Stimulated activated CD4-positive, alpha-beta T cell treated with anti-CD3 and anti-CD28 coated beads, Interleukin-1b, Interleukin-23, amount 100 ng/mL, for 1 hour (primary cell): ENCODE results near the gene SYTL1.
A peak's percentile ranks its signal among the peaks of the same experiment; 100 is the strongest.
"Not testable (repeated sequence)": the region's sequence is repeated elsewhere in the genome, so short reads cannot be mapped to it uniquely, and the experiment has no call there.

Source experiments
- DNase-seq, 2 donors: peaks; one replicate each; pipeline ENCODE4 v3.0.0-alpha.2; 2020; ENCODE audit warnings: low read depth in 2 of 2

The SYTL1 gene

DNA sequence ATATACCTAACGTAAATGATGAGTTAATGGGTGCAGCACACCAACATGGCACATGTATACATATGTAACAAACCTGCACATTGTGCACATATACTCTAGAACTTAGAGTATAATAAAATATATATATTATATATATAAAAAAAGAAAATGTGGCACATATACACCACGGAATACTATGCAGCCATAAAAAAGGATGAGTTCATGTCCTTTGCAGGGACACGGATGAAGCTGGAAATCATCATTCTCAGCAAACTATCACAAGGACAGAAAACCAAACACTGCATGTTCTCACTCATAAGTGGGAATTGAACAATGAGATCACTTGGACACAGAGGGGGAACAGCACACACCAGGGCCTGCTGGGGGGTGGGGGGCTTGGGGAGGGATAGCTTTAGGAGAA lies 43.0 kb downstream of the SYTL1 start:
- DNase-seq = not testable (repeated sequence)

DNA sequence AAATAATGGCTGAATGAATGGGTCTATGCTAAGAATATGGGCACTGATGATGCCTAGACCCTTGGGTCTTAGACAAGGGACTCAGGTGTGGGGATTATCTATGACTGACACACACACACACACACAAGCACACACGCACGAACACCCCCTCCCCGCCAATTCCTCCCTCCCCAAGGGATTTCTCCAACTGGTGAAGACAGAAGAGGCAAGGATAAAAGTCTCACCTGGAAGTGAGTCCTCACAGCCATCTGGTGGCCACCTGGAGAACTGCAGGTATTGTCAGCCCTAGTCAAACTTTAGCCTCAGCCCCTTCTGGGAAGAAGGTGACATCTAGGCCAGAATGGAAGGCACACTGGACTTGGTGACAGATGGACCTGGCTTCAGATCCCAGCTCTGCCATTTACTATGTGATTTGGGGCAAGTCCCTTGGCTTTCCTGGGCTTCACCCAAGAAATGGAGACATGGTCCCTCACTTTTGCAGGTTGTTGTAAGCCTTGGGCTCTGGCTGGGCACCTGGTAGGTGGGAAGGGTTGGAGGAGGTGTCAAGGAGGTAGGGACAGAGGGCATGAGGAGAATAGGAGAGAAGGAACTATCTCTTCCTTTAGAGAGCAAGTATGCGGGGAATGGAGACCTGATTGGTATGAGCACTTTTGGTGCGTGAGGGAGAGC lies 46.6 kb downstream of the SYTL1 start:
- DNase-seq = peak; percentile 51 to 64

DNA sequence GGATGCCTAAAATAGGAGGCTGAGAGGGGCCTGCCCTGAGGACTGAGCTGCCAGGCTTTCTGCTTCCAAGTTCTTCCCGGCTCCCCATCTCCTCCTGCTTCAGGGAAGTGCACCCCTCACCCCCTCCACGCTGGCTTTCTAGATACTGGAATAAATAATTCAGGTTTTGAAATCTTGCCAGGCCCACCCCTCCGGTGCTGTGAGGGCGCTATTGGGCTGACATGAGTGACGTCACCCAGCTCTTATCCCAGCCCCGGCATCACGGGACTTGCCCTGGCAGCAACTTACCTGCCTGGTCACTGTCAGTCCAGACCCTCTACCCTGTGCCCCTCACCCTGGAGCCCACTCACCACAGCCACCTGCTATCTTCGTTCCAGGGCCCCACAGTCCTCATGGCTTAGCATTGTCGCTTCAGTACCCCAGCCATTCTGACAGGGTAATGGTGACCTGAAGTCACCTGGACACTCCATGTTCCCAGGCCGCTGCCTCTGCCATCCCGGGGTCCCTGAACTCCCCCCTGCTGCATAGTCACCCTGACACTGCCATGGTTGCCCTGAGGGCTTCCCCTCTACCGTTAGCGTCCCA lies 49.8 kb downstream of the SYTL1 start:
- DNase-seq = no peak

DNA sequence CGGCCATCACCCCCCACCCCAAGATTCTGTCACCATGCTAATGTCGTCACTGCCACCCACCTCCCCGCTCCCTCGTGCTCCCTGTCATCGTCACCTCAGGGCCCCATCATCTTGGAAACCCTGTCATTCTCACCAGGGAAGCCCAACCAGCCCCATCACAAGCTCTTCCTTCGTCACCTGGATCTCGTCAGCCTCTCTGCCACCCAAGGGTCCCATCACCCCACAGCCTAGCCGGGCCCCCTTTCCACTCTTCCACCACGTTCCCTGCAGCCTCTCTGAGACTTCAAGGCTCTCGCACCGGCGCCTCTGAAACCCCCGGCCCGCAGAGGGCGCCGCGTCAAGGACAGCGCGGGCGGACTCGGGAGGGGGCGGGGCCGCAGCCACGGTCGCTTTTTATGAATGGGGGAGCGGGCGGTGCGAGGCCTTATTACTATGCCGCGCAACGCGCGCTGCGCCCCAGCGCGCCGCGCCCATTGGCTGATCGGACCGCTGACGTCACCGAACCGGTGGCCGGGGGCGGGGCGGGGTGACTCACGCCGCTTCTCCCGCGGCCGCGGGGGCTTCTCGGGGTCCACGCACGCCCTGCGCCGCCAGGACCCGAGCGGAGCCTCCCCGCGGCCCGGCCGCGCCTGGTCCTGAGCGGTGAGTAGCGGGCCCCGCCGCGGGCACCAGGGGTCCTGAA lies 50.4 kb downstream of the SYTL1 start, which contains the start of gene GPR3:
GPR3 (plus strand) TSS at position 527 of the 682 bp plus-strand sequence. CDS start 1,177 bp downstream, outside the sequence.
- peak; percentile 83 to 91 for DNase-seq

DNA sequence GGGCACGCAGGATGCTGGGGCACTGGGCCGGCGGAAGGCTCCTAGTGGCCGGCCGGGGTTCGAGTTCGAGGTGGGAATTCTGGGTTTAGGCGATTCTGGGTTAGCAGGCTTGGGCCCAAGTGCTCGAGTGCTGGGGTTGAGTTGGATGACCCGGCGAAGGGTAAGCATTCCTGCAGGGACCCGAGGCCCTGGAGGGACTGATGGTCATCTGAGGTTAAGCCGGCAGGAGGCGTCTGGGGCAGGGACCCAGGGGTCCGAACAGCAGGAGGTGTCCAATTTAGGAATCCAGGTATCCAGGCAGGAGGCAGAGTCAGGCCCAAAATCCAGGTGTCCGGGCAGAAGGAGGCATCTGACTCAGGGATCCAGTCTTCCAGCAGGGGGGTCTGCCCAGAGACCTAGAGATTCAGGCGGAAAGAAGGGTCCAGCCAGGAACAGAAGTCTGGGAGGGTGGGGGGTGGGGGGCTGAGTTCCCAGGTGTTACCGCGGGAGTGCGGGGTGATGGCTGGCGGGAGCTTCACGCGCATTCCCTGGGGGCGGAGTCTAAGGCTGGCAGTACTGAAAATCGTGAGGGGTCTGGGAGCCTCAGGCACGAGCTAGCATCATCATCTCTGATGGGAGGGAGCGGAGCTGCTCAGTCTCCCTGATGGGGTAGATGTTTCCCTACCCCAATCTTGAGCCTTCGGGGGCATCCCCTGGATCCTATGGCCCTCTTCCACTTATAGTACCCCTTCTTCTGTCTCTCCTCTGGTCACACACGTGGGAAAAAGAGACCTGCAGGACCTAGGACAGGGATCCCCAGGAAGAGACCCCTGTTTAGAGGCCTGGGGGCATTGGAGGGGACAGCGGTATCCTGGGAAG lies 51.2 kb downstream of the SYTL1 start:
- no peak for DNase-seq

DNA sequence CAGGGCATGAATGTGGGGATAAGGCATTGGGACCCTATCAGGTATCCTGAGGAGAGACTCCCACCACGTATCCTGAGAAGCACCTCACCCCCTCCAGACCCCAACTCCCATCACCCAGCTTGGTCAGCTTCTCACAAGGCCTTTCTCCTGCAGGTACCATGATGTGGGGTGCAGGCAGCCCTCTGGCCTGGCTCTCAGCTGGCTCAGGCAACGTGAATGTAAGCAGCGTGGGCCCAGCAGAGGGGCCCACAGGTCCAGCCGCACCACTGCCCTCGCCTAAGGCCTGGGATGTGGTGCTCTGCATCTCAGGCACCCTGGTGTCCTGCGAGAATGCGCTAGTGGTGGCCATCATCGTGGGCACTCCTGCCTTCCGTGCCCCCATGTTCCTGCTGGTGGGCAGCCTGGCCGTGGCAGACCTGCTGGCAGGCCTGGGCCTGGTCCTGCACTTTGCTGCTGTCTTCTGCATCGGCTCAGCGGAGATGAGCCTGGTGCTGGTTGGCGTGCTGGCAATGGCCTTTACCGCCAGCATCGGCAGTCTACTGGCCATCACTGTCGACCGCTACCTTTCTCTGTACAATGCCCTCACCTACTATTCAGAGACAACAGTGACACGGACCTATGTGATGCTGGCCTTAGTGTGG lies 51.9 kb downstream of the SYTL1 start:
- no peak for DNase-seq

DNA sequence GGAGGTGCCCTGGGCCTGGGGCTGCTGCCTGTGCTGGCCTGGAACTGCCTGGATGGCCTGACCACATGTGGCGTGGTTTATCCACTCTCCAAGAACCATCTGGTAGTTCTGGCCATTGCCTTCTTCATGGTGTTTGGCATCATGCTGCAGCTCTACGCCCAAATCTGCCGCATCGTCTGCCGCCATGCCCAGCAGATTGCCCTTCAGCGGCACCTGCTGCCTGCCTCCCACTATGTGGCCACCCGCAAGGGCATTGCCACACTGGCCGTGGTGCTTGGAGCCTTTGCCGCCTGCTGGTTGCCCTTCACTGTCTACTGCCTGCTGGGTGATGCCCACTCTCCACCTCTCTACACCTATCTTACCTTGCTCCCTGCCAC lies 52.4 kb downstream of the SYTL1 start:
- no peak for DNase-seq

DNA sequence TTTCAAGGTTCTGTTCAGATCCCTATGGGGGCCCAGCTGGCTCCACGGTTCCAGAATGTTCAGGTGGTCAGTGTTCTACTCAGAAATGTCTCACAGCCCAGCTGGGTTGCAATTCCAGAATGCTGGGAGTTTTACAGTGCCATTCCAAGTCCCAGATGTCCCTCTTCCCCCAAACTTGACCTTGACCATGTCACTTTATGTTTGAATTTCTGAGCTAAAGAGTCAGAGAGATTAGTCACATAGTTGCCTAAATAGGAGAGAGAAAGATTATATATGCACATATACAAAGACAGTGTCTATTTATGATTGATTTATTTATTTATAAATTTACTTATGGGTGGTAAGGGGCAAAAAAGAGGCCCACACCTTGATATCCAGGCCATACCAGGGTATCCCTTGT lies 53.1 kb downstream of the SYTL1 start:
- DNase-seq = no peak

DNA sequence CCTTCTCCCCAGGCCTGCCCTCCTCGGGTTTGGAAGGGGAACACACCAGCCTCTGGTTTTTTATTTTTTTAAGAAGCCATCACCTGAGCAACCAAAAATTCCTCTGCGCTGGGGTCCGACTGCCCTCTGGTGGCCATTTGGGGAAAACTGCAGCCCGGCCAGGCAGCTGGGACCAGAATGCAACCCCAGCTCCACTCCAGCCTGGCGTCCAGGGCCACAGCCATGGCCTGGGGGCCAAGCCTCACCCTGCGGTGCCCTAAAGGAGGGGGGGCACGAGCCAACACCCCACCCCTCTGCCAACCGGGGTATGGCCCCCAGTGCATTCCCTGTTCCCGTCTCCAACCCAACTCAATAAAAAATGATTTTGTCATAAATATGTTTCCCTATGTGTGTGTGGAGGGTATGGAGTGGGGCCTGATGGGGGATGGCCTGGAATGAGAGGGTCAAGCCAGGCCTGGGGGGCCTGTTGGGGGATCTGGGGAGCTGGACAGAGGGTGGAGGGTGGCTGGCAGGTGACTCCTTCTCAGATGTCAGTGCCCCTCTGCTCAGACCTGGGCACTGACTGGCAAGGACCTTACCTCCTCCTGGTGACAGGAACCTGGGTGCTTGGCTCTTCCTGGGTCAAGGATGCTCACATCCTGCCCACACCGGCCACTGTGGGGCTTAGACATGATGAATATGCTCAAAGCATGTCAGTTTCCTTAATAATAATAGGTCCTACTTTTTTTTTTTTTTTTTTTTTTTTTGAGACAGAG lies 53.8 kb downstream of the SYTL1 start:
- peak; percentile 50 to 54 for DNase-seq

DNA sequence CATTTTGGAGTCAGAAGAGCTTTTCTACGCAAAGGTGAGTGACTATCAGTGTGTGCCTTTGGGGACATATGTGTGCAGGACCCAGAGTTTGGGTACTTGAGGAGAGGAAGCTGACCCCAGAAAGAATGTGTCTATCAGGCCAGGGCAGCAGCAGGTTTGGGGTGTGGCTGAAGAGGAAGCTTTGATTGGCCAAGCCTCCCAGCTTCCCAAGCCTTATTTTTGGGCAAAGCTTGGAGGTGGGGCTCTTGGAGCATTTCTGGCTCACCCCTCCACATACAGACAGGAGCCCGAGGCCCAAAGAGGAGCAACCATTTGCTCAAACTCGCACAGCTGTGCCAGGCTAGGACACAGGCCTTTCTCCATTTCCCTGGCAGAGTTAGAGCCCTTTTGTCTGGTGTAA lies 55.3 kb downstream of the SYTL1 start:
- no peak for DNase-seq

DNA sequence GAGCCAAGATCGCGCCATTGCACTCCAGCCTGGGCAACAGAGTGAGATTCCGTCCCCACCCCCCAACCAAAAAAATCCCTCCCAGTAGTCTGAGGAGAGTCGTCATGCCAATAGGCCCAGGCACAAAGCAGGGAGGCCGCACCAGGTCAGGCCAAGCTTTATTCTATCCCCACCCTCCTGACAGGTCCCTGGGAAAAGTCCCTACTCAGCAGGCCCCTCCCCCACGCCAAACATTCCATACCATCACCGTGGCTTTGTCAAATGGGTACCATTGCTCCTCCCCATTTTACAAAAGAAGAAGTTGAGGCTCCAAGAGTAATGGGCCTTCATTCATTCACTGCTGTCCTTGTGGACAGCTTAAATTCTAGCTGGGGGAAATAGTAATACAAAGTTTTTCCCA lies 55.9 kb downstream of the SYTL1 start:
- no peak for DNase-seq

DNA sequence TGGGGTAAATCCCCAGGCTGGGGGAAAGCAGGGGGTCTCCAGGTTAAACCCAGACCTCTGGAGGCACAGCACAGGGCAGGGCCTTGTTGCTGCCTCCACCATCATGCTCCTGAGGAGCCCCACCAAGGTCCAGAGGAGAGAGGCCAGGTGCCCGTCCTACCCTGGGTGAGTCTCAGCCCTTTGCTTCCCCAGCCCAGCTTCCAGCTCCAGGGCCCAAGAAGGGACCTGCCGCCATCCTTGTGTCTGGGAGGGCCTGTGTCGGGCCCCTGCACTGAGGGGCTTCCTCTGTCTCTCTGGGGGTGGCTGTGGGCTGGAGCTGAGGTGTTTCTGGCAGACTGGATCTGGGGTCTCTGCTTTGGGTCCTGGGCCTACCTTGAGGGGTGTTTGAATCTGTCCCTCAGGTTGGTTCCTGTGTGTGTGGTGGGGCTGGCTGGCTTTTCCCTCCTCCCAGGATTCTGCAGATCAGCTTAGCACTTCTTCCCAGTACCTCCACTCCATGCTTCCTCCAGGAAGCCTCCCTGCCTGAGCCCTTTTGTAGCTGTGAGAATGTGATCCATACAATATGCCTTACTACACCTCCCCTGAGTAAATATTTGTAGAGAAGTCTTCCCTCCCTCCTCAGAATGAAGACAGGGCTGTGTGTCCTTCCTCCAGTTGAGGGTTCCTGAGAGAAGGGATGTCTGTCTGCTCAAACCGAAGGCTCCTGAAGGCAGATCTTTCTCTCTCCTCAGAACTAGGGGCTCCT lies 56.8 kb downstream of the SYTL1 start:
- no peak for DNase-seq

DNA sequence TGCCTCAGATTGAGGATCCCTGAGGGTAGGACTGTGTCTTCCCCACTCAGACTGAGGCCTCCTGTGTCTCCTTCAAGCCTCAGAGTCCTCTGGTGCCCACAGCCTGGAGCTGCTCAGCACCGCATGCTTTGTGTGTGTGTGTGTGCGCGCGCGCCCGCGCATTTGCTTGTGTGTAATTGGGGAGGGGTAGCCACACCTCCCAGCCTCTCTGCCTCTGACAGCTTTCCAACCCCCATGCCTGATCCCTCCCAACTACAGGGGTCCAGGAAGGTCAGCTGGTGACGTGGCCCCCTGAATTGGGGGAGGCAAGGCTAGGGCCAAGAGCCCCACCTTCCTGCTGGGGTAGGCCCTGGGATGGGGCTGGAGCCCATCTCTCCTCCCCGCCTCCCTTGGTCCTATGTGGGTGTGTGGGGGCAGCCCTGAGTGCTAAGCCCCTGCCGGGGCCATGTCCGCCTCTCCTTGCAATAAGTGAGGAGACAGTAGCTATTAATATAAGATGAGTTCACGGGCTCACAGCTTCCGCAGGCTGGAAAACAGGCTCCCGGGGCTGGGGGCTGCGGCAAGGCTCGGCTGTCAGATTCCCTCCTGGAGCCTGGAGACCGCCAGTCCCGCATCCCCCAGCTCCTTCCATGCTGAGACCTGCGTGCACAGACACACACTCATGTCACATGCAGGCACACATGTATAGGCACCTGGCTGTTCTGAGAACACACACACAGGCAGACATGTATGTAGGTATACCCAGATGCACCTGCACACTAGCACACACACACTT lies 57.6 kb downstream of the SYTL1 start:
- DNase-seq = no peak

DNA sequence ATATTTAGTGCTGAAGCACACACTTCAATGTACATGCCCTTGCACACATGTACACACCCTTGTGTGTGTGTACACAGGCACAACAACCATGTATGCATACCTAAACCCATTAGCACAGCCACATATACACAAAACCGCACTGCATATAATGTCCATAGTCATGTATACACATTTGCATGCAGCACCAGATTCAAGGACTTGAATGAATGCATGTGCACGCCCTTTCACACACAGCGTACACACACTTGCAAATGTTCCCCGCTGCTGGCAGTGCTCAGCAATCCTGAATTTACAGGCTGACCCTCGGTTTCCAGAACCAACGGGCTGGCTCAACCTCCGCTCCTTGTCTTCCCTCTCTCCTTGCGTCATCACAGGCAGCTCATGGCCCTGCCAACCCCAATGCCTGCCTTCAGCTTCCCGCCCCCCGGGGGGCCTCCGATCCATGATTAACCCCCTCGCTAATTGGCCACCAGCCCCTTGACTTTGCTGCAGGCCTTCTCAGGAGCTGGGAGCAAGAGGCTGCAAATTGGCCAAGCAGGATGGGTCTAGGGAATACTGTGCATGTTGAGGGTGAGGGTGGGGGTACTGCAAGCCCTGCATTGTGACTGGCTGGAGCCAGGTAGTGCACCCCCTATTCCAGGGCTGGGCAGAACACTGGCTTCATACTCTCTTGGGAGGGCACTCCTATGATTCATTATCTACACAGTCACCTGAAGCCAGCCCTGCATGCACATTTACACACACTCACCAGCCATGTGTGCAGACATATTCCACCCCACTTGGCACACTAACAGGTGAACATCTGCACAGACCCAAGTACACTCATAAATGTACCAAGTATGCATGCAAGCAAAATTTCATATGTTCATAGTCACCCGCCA lies 58.5 kb downstream of the SYTL1 start:
- DNase-seq = no peak

DNA sequence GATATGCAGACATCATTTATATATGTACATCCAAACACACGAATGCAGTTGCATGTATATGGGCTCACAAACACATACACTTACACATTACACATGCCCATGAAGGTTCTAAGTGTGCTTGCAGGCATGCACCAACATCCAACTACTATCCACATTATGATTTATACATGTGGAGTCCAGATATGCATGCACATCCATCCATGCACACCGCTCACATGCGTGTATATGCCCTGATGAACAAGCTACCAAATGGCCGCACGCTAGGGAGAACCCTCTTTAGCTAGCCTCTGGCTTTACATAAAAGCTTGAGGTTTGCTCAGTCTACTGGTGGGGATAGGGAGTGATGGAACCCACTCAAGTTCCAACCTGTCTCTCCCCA lies 59.1 kb downstream of the SYTL1 start:
- no peak for DNase-seq

DNA sequence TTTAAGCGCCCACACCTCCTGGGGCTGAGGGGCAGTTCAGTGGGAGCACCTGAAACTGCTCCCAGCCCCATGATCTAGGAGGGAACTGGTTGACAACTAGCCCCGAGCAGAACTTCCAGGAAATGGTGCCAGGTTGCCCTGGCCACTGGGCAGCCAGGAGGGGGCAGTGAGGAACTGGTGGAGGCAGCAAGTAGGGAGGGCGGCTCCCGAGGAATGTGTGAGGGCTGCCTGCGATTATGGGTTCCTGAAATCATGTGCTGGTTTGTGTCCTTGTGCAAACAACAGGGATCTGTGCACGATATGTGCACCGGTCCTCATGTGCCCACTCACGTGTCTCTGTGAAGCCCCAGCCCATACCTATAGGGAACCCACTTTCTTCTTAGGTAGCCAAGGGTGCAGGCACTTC lies 60.5 kb downstream of the SYTL1 start:
- no peak for DNase-seq

DNA sequence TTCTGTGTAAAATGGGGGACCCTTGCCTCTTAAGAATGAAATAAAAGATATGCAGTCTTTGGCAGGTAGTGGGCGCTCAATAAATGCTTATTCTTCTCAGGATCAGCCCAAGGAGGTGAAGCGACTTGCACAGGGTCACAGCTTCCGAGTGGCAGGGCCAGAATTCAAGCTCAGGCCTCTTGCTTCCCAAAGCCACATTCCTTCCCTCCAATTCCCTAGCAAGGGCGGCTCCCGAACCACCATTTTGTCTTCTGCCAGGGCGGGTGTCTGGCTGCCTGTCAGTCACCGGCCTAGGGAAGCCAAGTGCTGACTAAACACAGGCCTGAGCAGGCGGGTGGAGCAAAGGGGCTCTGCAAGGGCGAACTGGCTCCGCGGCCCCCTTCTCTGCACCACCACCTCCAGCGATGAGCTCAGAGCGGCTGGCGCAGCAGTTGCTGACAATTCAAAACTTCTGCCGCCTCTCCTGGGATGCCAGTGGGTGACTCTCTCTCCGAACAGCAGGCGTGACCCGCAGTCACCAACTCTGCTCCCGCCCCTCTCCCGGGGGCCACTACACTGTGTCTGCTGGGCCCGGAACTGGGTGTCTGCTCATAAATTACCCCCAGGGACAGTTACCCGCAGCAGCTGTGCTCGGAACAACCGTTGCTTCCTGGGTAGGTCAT lies 61.4 kb downstream of the SYTL1 start:
- DNase-seq = no peak
